ENCODE measurements around the gene XIRP2.

- TF ChIP-seq POLR2AphosphoS5 (IDR thresholded peaks at IDR 0.05; ENCODE audit: low read depth, low read length) (no peak), POLR2A (IDR thresholded peaks at IDR 0.05; ENCODE audit: low read depth, low read length) (no peak), TAF1 (IDR thresholded peaks at IDR 0.05; ENCODE audit: low read depth, low read length) (no peak), SPI1 (IDR thresholded peaks at IDR 0.05; ENCODE audit: low read depth, low read length) (no peak), PAX5 (IDR thresholded peaks at IDR 0.05; ENCODE audit: insufficient read depth, low read length, severe bottlenecking) (no peak), POU2F2 (IDR thresholded peaks at IDR 0.05; ENCODE audit: low read depth, low read length) (no peak)
Measured at GRCh38 chr2:167182403-167182802, 294.1 kb downstream of the XIRP2 start.

Measured in GM12891 (cell line).